Liver (tissue), 3 donors: ENCODE data around the gene EGFR.

Experiments
- CTCF ChIP-seq: fragments of 150-350 bp; IDR thresholded peaks from 2 replicates; pipeline ENCODE4 v1.5.1; 2017; ENCODE audit warnings: improper control_type of control experiment, low read depth, low read length; ENCODE audit not compliant: missing input control
- RAD21 ChIP-seq, 2 donors: IDR thresholded peaks; 2 replicates each; pipeline ENCODE4 v1.6.1; 2016; ENCODE audit warnings: antibody characterized with exemption in 2 of 2, mild to moderate bottlenecking in 2 of 2
- SP1 ChIP-seq: IDR thresholded peaks from 2 replicates; pipeline ENCODE4 v1.6.1; 2018; ENCODE audit warnings: antibody characterized with exemption, mild to moderate bottlenecking
- TF ChIP-seq, protein P1 (sequence below): IDR thresholded peaks from 2 replicates; pipeline ENCODE4 v1.6.1; 2016; ENCODE audit warnings: antibody characterized with exemption, mild to moderate bottlenecking
- donor health status: healthy.
- donor health status: healthy.

- TF ChIP-seq CTCF (no peak), RAD21 (IDR thresholded peaks at IDR 0.05) (no peak), SP1 (no peak)
- TF ChIP-seq, protein P1, sequence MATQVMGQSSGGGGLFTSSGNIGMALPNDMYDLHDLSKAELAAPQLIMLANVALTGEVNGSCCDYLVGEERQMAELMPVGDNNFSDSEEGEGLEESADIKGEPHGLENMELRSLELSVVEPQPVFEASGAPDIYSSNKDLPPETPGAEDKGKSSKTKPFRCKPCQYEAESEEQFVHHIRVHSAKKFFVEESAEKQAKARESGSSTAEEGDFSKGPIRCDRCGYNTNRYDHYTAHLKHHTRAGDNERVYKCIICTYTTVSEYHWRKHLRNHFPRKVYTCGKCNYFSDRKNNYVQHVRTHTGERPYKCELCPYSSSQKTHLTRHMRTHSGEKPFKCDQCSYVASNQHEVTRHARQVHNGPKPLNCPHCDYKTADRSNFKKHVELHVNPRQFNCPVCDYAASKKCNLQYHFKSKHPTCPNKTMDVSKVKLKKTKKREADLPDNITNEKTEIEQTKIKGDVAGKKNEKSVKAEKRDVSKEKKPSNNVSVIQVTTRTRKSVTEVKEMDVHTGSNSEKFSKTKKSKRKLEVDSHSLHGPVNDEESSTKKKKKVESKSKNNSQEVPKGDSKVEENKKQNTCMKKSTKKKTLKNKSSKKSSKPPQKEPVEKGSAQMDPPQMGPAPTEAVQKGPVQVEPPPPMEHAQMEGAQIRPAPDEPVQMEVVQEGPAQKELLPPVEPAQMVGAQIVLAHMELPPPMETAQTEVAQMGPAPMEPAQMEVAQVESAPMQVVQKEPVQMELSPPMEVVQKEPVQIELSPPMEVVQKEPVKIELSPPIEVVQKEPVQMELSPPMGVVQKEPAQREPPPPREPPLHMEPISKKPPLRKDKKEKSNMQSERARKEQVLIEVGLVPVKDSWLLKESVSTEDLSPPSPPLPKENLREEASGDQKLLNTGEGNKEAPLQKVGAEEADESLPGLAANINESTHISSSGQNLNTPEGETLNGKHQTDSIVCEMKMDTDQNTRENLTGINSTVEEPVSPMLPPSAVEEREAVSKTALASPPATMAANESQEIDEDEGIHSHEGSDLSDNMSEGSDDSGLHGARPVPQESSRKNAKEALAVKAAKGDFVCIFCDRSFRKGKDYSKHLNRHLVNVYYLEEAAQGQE, result no peak
These were observed 25.0 kb downstream of the EGFR start for GRCh38 chr7:55043691-55044370.
